RPMI7951 (cell line): Measurements from ENCODE around the gene MTERF4. TPM values are rescaled to one million over a fixed set of nuclear protein-coding genes. Genes with fewer than 3 reads are reported as not detected.

ENCODE experiments used
- DNase-seq: peaks from one replicate; pipeline ENCODE4 v3.0.0-alpha.2; 2012; ENCODE audit warnings: low read depth
- total RNA-seq: library from RNA; depleted of rRNA; stranded (reverse); fragments of >200 nt; shearing (Covaris generic); gene quantifications from 2 replicates; pipeline ENCODE4 v1.2.3, GENCODE V29; 2014

Gene MTERF4
- total RNA-seq, 1 experiment from 2014 or later: 23.9 TPM

DNA sequence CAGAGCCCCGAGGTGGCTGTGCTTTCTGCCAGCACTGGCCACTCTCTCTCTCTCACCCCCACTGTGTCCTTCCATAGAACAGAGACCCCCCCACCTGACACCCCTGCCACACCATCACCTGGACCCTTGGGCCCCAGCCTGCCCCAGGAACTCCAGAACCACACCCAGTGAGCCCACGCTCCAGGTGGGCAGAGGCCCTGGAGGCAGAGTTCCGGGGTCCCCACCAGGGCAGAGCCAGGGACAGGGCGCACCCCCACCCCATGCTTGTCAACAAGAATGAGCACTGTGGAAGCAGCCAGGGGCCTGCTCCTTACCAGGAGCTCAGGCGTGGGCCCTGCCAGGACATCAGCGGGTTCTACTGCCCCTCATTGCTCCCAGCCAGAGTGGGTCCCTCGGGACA, 32.6 kb upstream of the MTERF4 start:
- DNase-seq: no peak

DNA sequence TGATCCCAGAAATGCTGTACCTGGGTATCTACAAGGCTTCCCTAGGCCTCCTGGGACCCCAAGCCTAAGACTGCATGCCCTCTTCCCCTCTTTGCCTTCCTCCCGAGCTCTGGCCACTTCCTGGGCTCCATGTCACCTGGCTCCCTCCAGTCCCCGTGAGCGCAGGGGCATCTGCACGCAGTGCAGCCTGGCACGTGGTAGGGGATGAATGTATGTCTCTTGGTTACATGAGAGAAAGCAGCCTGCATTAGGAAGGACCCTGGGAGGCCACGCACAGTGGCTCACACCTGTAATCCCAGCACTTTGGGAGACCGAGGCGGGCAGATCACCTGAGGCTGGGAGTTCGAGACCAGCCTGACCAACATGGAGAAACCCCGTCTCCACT, 31.3 kb upstream of the MTERF4 start:
- no peak for DNase-seq

DNA sequence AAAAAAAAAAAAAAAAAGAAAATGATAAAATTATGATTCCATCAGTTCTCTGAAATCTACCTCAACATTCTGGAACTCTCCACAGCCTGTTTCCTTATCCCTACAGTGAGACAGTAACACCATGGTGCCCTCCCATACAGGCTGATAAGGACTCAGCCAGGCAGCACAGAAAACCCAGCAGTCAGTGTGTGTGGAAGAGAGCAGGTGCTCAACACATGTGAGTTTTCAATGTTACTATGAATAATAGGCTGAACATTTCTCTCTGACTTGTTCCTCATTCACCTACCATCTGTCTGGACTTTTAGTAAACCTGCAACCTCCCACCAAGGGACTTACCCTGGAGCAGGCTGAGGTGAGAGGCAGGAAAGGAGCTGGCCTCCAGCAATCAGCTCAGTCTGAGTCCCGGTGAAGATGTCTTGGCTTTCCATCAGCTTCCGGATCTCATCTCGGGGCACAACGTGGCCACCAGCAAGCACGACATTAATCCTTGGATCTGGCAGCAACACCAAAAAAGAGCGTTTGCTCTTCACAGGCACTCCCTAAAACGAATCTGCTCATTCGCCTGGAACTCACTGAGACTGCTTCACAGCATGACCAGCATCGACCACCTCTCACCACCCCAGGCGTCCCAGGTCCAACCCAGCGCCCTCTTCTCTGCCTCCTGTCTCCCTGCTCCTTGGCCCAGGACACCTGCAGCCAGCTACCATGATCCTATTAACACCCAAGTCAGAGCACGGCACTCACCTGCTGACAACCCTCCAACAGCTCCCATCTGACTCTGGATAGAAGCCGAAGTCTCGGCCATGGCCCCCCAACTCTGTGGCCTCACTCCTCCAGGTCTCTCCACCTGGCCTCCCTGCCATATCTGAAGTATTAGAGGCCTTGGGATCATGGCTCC, 30.7 kb upstream of the MTERF4 start:
- no peak for DNase-seq

DNA sequence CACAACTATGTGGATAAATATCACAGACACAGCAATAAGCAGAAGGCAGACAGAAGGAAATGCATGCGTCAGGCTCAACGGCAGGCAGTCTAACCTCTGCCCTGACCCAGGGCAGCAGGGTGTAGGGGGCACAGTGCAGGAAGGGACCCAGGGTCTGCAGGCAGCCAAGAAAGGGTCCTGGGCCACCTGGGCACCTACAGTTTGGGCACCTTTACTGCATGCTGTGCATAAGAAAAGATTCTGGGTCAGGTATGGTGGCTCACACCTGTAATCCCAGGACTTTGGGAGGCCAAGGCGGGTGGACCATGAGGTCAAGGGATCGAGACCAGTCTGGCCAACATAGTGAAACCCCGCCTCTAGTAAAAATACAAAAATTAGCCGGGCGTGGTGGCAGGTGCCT, 29.4 kb upstream of the MTERF4 start:
- no peak for DNase-seq

- DNase-seq: no peak
These were observed 28.2 kb upstream of the MTERF4 start for GRCh38 chr2:241130316-241130715.

GRCh38 chr2:241129086-241129871, 27.2 kb upstream of the MTERF4 start:
- DNase-seq: no peak

DNA sequence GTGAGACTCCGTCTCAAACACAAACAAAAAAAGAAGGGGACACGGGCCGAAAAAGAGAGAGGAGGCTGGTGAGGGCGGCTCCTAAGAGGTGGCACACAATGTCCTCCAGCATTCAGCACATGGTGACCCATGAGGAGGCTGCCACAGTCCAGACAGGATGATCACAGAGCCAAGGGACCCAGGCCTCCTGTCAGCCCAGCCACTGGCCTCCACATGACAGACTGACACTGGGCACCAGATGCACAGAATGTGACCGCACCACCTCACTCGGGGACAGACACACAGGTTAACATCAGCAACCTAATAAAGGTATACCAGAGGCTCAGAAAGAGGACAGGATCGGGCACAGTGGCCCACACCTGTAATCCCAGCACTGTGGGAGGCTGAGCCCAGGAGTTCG, 26.2 kb upstream of the MTERF4 start:
- no peak for DNase-seq

DNA sequence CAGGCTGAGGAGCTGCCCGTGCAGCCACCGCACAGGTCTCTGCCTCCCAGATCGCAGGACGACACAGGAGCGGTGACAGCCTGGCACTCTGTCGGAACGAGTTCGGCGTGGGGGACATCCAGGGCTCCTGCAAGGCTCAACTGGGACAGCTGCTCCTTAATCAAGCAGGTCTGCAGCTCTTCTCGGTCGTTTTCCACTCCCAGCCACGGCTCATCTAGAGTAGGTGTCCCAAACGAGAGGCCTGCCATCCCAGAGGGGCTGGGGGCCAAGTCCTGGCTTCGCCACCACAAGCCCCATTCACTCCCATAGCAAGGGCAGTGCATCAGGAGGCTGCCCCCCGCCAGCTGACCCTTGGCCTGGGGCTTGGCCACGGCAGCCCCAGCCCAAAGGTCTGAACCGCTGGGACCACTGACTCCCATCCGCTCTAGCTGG, 24.7 kb upstream of the MTERF4 start:
- DNase-seq: no peak

DNA sequence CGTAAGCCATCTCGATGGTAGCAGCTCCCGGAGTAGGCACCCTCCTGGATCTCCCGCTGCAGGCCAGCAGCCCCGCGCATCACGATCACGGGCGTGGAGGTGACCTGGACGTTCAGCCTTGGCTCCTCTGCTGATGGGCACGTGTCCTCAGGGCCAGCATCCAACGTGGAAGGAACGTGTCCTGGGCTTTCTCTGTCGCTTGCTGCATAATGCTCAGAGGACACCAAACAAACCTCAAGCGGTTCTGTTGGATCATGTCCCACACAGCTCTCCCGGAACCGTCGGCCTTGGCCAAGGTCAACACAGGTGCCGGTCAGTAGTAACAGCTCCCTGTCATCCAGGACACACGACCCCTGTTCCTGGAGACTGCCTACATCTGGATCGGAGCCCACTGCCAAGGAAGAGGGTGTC, 24.1 kb upstream of the MTERF4 start:
- no peak for DNase-seq

GRCh38 chr2:241125626-241126025, 23.5 kb upstream of the MTERF4 start:
- DNase-seq: no peak

DNA sequence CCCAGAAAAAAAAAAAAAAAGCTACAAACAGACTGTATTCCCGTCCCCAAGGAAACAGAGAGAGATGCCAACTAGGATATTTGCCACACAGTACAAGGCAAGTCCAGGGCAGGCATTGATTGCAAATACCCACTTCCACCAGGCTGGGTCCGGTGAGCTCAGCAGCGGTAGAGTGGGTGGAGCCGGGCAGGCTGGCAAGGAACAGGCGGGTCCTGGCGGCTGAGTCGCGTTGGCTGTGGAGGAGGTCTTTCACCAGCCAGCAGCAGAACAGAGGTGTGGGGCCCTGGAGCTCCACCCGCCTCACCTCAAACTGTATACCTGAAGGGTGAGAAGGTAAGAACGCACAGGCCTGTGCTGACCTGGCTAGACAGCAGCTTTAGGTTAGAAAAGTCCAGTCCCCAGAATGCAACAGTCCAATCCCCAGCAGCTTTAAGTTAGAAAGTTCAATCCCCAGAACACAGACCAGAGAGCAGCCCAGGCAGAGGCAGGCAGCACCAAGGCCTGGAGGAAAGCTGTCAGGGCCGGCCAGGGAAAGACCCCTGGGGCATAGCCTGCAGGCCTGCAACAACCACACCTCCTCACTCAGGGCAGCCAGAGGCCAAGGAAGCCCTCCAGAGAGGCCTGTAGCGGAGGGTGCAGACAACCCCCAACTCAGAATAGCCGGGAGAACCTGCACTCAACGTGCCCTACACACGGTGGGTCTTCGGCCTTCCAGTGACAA, 21.9 kb upstream of the MTERF4 start:
- DNase-seq: no peak

GRCh38 chr2:241122376-241123002, 20.4 kb upstream of the MTERF4 start:
- DNase-seq: no peak

DNA sequence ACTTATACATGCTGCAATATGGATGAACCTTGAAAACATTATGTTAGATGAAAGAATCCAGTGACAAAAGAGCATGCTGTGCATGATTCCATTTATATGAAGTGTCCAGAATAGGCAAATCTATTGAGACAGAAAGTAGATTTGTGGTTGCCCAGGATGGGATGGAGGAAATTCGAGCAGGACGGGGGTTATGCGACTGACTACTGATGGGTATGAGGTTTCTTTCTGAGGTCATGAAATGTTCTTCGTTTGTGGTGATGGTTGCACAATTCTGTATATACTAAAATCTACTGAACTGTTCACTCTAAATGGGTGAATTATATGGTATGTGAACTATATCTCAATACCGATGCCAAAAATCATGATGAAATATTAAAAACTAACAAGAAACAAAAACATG, 18.9 kb upstream of the MTERF4 start:
- no peak for DNase-seq

DNA sequence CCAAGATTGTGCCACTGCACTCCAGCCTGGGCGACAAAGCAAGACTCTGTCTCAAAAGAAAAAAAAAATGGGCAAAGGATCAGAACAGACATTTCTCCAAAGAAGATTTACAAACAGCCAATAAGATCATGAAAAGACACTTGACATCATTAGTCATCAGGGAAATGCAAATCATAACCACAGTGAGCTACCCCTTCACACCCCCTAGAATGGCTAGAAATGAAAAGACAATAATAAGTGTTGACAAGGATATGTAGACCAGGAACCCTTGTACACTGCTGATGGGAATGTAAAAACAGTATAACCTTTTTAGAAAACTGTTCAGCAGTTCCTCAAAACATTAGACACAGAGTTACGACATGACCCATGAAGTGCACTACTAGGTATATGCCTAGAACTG, 18.4 kb upstream of the MTERF4 start:
- DNase-seq: no peak

- no peak for DNase-seq
These were observed 16.8 kb upstream of the MTERF4 start for GRCh38 chr2:241118737-241119505.

DNA sequence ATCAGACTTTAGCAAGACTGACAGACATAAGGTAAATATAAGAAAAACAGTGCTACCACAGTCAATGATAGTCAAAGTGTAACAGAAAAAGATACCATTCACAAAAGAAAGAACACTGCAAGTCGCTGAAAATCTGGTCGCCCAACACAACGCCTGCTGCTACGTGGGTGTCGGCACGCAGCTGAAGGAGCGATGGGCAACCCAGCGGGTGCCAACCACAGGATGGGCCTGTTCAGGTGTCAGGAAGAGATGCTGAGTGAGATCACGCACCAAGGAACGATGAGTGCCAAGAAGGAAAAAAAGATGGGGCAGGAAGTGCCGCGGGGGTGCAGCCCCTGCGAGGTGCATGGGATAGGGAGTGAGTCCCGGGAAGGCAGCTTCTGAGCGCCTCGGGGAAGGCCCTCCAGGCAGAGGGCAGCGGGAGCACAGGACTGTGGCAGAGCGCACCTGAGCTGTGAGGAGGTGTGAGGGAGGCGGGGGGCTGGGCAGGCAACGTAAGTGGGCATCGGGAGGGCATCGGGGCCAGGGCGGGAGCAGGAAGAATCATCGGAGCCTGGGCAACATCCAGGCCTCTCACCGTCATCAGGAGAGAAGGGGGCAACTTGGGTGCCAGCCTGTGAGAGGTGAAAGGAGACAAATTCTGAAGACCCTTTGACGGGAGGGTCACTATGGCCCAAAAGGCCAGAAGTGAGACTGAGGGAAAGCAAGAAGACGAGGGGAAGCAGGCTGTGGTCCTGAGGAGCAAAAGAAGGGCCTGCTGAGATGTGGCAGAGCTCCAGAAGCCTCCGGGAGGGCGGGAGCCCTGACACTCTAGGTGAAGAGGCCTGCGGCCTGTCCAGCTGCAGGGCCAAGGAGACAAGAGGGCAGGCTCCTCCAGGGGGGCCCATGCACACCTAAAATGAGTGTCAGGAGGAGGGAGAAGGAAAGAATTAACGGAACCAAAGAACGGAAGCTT, 14.8 kb upstream of the MTERF4 start:
- no peak for DNase-seq

- DNase-seq: no peak
These were observed 13.3 kb upstream of the MTERF4 start for GRCh38 chr2:241115361-241115760.

- DNase-seq: no peak
These were observed 12.7 kb upstream of the MTERF4 start for GRCh38 chr2:241114836-241115235.

DNA sequence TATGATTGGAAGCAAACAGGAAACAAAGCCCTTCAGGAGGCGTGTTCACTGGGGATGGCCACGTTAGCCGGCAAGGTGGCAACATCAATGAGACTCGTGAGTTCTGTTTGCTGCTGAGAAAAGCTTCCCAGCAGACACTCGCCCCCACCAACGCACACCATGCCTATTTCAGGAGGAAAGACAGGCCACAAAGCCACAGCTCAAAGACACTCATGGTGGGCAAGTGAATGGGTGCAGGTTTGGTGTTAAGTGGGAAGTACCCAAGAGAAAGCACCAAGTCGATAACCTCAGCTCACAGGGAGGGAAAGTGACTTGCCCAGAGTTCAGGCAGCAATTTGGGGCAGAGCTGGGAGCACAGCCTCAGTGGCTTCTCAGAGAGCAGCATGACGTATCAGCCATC, 10.5 kb upstream of the MTERF4 start:
- DNase-seq: no peak

DNA sequence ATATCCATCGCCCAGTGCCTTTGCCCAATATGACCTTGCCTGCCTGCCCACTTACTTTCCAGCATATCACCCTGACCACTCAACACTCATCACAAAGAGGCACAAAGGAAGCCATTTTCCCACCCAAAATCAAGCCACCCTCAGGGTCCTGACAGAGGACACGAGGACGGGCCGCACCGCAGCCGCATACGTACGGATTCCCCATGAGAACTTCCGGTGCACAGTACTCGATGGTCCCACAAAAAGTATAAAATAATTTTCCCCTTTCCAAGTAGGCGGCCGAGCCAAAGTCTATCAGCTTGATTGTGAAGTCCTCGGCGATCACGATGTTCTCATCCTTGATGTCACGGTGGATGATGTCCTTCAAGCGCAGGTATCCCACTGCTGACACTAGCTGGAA, 10.0 kb upstream of the MTERF4 start:
- DNase-seq: no peak
